ENCODE measurements around the gene ZNF366.

- TF ChIP-seq EZH2 (IDR thresholded peaks at IDR 0.05; ENCODE audit: insufficient read depth, poor library complexity, severe bottlenecking) (no peak), EZH2phosphoT487 (IDR thresholded peaks at IDR 0.05; ENCODE audit: insufficient read depth, low read depth) (no peak)
These were observed 9.4 kb downstream of the ZNF366 start for GRCh38 chr5:72497823-72498222.
